Measurements from ENCODE around the gene BRPF3.

BRPF3 gene

GRCh38 chr6:36263390-36264000 is 67.0 kb downstream of the BRPF3 start:
- TF ChIP-seq ZFX (IDR thresholded peaks at IDR 0.05; ENCODE audit: borderline replicate concordance) (no peak), CTCF (IDR thresholded peaks at IDR 0.05) (no peak)

GRCh38 chr6:36265744-36266143 is 69.2 kb downstream of the BRPF3 start:
- H3K27ac ChIP-seq: no peak overlapping the region
- no peak for TF ChIP-seq CTCF (IDR thresholded peaks at IDR 0.05)
- no peak for TF ChIP-seq ZFX (IDR thresholded peaks at IDR 0.05; ENCODE audit: borderline replicate concordance)

More at GRCh38 chr6:36263390-36264000, 67.0 kb downstream of the BRPF3 start:
- no peak overlapping the region for H3K27ac ChIP-seq

DNA sequence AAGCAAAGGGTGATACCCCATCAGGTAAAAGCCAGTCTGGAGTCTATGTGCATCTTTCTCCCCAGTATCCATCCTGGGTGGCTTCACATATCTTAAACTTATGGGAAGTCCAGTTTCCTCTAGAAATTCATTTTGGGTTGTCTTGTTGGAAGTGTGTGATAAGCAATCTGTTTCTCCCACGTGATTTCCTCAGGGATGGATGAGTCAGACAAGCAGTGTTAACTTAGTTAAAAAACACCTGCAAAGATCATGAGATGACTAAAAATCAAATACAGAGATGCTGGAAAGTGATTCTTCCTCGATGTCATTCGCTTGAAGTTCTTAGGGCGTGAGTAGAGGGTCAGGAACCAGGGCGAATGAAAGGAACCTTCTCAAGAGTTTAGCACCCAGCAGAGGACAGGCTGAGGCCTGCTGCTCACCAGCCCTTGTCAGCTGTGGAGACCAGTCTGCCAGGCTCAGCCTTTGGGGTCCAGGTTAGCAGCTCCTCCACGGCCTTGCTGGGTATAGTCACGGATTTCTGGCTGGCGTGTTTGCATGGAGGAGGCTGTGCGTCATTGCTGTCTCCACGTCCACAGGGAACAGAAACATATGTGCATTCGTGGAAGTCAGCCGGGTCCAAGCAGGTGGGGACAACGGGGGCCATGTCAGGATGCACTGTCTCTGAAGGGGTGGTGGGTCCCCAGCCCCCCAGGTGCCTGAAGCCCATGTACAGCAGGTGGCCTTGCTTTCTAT is 70.5 kb downstream of the BRPF3 start:
- no peak for TF ChIP-seq ZFX (IDR thresholded peaks at IDR 0.05; ENCODE audit: borderline replicate concordance)
- TF ChIP-seq CTCF (IDR thresholded peaks at IDR 0.05): no peak
- H3K27ac ChIP-seq: no peak overlapping the region

GRCh38 chr6:36267731-36268477 is 71.4 kb downstream of the BRPF3 start:
- H3K27ac ChIP-seq: no peak overlapping the region
- TF ChIP-seq CTCF (IDR thresholded peaks at IDR 0.05) (no peak), ZFX (IDR thresholded peaks at IDR 0.05; ENCODE audit: borderline replicate concordance) (no peak)

DNA sequence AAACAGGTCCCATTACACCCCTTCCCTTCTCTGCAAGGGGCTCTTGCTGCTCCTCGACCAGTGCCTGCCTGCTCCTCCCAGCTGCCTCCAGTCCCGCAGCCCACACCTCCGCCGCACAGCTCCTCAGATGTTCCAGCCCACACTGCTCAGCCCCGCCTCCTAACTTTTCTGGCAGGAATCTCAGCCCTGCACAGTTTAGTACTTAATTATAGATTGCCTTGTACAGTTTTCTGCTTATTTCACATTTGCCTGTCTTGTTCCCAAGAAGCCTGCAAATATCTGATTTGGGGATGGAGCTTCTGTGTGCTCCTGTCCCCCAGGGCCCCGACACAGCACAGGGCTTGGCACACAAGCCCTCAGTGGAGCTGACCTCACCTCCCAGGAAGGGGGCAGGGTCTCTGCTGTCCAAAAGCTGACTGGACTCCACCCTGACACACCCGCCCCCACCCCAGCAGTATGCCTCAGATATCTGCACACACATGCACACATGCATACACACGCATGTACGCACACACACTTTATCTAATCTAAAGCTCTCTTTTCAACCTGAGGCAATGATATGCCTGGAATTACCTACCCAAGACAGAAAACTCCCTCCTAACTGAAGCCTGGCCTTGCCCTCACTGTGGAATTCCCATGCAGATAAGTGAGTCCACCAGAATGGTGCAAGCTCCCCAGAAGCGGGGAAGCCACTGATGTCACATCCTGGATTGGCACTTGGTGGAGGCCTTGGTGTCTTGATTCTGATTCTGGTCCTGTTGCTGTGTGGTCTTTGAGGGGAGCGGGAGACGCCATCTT is 72.1 kb downstream of the BRPF3 start:
- TF ChIP-seq ZFX (IDR thresholded peaks at IDR 0.05; ENCODE audit: borderline replicate concordance): no peak
- H3K27ac ChIP-seq: no peak overlapping the region

GRCh38 chr6:36269834-36270705 is 73.5 kb downstream of the BRPF3 start, which contains the start of gene PNPLA1:
TSS of gene PNPLA1 (plus strand) at chr6:36270060. CDS start at chr6:36270460, 400 bp downstream.
- no peak within 1 kb of the TSS for H3K27ac ChIP-seq
- TF ChIP-seq CTCF (IDR thresholded peaks at IDR 0.05) (no peak), ZFX (IDR thresholded peaks at IDR 0.05; ENCODE audit: borderline replicate concordance) (no peak)
